Measurements from ENCODE around the gene CBLN3.

DNA sequence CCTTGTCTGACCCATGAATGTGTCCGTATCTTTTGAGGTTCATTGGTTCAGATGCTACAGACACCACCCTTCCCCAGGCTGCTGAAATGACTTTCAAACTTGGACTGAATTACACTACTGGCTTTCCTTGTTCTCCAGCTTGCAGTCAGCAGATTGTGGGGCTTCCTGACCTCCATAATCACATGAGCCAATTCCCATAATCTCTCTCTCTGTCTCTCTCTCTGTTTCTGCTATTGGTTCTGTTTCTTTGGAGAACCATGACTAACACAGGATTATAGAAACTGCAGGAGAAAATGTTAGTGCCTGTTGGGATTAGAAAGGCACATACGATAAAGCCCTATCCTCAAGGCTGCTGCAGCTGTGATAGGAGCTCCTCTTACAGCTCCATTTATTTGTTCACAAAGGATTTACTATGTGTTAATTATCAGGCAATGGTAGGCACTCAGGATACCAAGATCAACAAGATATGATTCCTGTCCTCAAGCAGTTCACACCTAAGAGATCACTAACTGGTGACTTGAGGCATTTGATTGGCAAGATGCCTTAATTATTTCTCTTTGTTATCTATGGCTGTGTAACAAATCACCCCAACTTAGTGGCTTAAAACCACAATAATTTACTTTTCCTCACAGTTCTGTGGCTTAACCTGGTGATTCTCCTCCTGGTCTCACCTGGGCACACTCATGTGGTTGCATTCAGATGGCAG is 40.8 kb downstream of the CBLN3 start:
- TF ChIP-seq, protein P1, sequence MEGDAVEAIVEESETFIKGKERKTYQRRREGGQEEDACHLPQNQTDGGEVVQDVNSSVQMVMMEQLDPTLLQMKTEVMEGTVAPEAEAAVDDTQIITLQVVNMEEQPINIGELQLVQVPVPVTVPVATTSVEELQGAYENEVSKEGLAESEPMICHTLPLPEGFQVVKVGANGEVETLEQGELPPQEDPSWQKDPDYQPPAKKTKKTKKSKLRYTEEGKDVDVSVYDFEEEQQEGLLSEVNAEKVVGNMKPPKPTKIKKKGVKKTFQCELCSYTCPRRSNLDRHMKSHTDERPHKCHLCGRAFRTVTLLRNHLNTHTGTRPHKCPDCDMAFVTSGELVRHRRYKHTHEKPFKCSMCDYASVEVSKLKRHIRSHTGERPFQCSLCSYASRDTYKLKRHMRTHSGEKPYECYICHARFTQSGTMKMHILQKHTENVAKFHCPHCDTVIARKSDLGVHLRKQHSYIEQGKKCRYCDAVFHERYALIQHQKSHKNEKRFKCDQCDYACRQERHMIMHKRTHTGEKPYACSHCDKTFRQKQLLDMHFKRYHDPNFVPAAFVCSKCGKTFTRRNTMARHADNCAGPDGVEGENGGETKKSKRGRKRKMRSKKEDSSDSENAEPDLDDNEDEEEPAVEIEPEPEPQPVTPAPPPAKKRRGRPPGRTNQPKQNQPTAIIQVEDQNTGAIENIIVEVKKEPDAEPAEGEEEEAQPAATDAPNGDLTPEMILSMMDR (IDR thresholded peaks at IDR 0.05; ENCODE audit: low read length), result no peak
- TF ChIP-seq EZH2 (IDR thresholded peaks at IDR 0.05; ENCODE audit: borderline replicate concordance, low read length), result no peak

Data from OCI-LY1 (cell line).